GM23248 (cell line): ENCODE measurements around the gene ZNF710. TPM values are rescaled to one million over a fixed set of nuclear protein-coding genes. Genes with fewer than 3 reads are reported as not detected.

ENCODE experiments used
- DNase-seq: peaks from one replicate; pipeline ENCODE4 v3.0.0-alpha.2; 2015
- H2AFZ ChIP-seq: fragments of 200-600 bp; sonication (generic); 2 replicates; pipeline ENCODE4 v1.6.1; 2016; ENCODE audit warnings: antibody characterized with exemption
- H3F3A ChIP-seq: fragments of 200-600 bp; sonication (generic); 2 replicates; pipeline ENCODE4 v1.6.1; 2016; ENCODE audit warnings: mild to moderate bottlenecking, antibody characterized with exemption, mixed run types; ENCODE audit not compliant: insufficient read depth
- H3K27ac ChIP-seq: fragments of 200-600 bp; sonication (generic); 2 replicates; pipeline ENCODE4 v1.5.1; 2016; ENCODE audit warnings: mild to moderate bottlenecking
- H3K27me3 ChIP-seq: fragments of 200-600 bp; sonication (generic); replicated peaks from 2 replicates; pipeline ENCODE4 v1.6.1; 2016; ENCODE audit warnings: mild to moderate bottlenecking; ENCODE audit not compliant: insufficient read depth
- H3K36me3 ChIP-seq: fragments of 200-600 bp; sonication (generic); 2 replicates; pipeline ENCODE4 v1.6.1; 2016; ENCODE audit warnings: low read depth, mild to moderate bottlenecking
- H3K4me1 ChIP-seq: fragments of 200-600 bp; sonication (generic); 2 replicates; pipeline ENCODE4 v1.6.1; 2016; ENCODE audit warnings: mild to moderate bottlenecking; ENCODE audit not compliant: insufficient read depth
- H3K4me2 ChIP-seq: fragments of 200-600 bp; sonication (generic); one replicate; pipeline ENCODE4 v1.6.1; 2016; ENCODE audit warnings: mild to moderate bottlenecking; ENCODE audit not compliant: unreplicated experiment
- H3K4me3 ChIP-seq: fragments of 200-600 bp; sonication (generic); 2 replicates; pipeline ENCODE4 v1.5.1; 2016; ENCODE audit warnings: mild to moderate bottlenecking
- H3K79me2 ChIP-seq: fragments of 200-600 bp; sonication (generic); 2 replicates; pipeline ENCODE4 v1.6.1; 2016; ENCODE audit warnings: mild to moderate bottlenecking; ENCODE audit not compliant: insufficient read depth
- H3K9ac ChIP-seq: fragments of 200-600 bp; sonication (generic); 2 replicates; pipeline ENCODE4 v1.6.1; 2016; ENCODE audit warnings: mild to moderate bottlenecking
- H3K9me2 ChIP-seq: fragments of 200-600 bp; sonication (generic); 2 replicates; pipeline ENCODE4 v1.6.1; 2016; ENCODE audit warnings: mixed run types, mild to moderate bottlenecking, moderate library complexity; ENCODE audit not compliant: insufficient read depth
- H3K9me3 ChIP-seq: fragments of 200-600 bp; sonication (generic); one replicate; pipeline ENCODE4 v1.6.1; 2017; ENCODE audit warnings: low read depth
- H4K20me1 ChIP-seq: fragments of 200-600 bp; sonication (generic); 2 replicates; pipeline ENCODE4 v1.6.0; 2016; ENCODE audit not compliant: insufficient read depth
- EZH2 ChIP-seq: fragments of 200-600 bp; sonication (generic); IDR thresholded peaks from 2 replicates; pipeline ENCODE4 v1.6.1; 2018; ENCODE audit warnings: antibody characterized with exemption, mild to moderate bottlenecking; ENCODE audit not compliant: insufficient read depth, poor library complexity, severe bottlenecking
- EZH2phosphoT487 ChIP-seq: fragments of 200-600 bp; sonication (generic); IDR thresholded peaks from 2 replicates; pipeline ENCODE4 v1.6.1; 2018; ENCODE audit warnings: antibody characterized with exemption, moderate library complexity, mild to moderate bottlenecking, low read depth; ENCODE audit not compliant: insufficient read depth
- WGBS, 2 experiments: methylation state at CpG; one replicate each; pipeline ENCODE4 v1.1.6; 2015 to 2017; ENCODE audit warnings: low lambda C conversion rate in 2 of 2, low coverage in 1 of 2; ENCODE audit errors: missing lambda C conversion rate in 2 of 2; 5-methylcytosine and 5-hydroxymethylcytosine counted together
- in situ Hi-C: fragments of 300-500 bp; cut with MboI; formaldehyde crosslinking; loops from 2 replicates; pipeline ENCODE4 v1.15.0; 2020
- polyA plus RNA-seq: library from polyadenylated mRNA; unstranded; fragments of >200 nt; fragmentation: Nextera tagmentation; extraction: Ambion mirVana; gene quantifications from 2 replicates; pipeline ENCODE4 v1.2.1, GENCODE V29; 2016
- total RNA-seq: library from RNA; depleted of rRNA; stranded (reverse); fragments of >200 nt; shearing (Covaris generic); gene quantifications from 2 replicates; pipeline ENCODE4 v1.2.3, GENCODE V29; 2014

The ZNF710 gene
- total and polyA plus RNA-seq, 2 experiments from 2014 or later = 2.9 to 12.0 TPM

- Histone ChIP-seq H3K4me3 (no peak overlapping the region), H3K36me3 (no peaks in the 10 kb centered on the region), H3K27ac (no peak overlapping the region), H3K9me3 (no peaks in the 10 kb centered on the region), H3K79me2 (peaks cover 94% of the 10 kb centered on the region), H3K4me2 (no peak overlapping the region), H3K4me1 (no peaks in the 10 kb centered on the region), H3K27me3 (no peaks in the 10 kb centered on the region), H4K20me1 (no peaks in the 10 kb centered on the region), H3K9me2 (no peaks in the 10 kb centered on the region), H3F3A (no peaks in the 10 kb centered on the region), H2AFZ (no peak overlapping the region), H3K9ac (no peak overlapping the region)
- in situ Hi-C loops = no loop called here
- TF ChIP-seq EZH2phosphoT487 = no peak
- no peak for TF ChIP-seq EZH2
- no peak for DNase-seq
- 78 to 86% methylated on average over 2 of the region's 2 CpGs for WGBS, 2 experiments
Measured at GRCh38 chr15:90025489-90026033, 24.4 kb downstream of the ZNF710 start.

GRCh38 chr15:90028376-90028944 is 27.3 kb downstream of the ZNF710 start:
- H3K79me2 ChIP-seq = peaks cover 94% of the 10 kb centered on the region
- in situ Hi-C loops = no loop called here
- H2AFZ ChIP-seq = no peak overlapping the region
- H3K4me2 ChIP-seq = no peak overlapping the region
- H3K9me2 ChIP-seq = no peaks in the 10 kb centered on the region
- H3K27me3 ChIP-seq = no peaks in the 10 kb centered on the region
- H3K27ac ChIP-seq = no peak overlapping the region
- no peak overlapping the region for H3K4me3 ChIP-seq
- H4K20me1 ChIP-seq = no peaks in the 10 kb centered on the region
- WGBS, 2 experiments = 73 to 78% methylated on average over 5 of the region's 5 CpGs
- H3F3A ChIP-seq = peaks cover 14% of the 10 kb centered on the region; the same call in 1 of the 2 replicates
- no peaks in the 10 kb centered on the region for H3K36me3 ChIP-seq
- H3K9me3 ChIP-seq = no peaks in the 10 kb centered on the region
- peaks cover 10% of the 10 kb centered on the region for H3K4me1 ChIP-seq
- DNase-seq = no peak
- H3K9ac ChIP-seq = no peak overlapping the region
- no peak for TF ChIP-seq EZH2phosphoT487
- TF ChIP-seq EZH2 = no peak

- Histone ChIP-seq H3K9me3 (no peaks in the 10 kb centered on the region), H3K4me3 (no peak overlapping the region), H3K4me2 (no peak overlapping the region), H3K36me3 (no peaks in the 10 kb centered on the region), H4K20me1 (no peaks in the 10 kb centered on the region), H3K27ac (no peak overlapping the region), H3K9ac (no peak overlapping the region), H2AFZ (no peak overlapping the region), H3K4me1 (peaks cover 12% of the 10 kb centered on the region), H3K79me2 (peaks cover 96% of the 10 kb centered on the region), H3F3A (peaks cover 14% of the 10 kb centered on the region; the same call in 1 of the 2 replicates), H3K27me3 (no peaks in the 10 kb centered on the region), H3K9me2 (no peaks in the 10 kb centered on the region)
- DNase-seq = no peak
- TF ChIP-seq EZH2 = no peak
- TF ChIP-seq EZH2phosphoT487 = no peak
- 97 to 100% methylated on average over 1 of the region's 1 CpG for WGBS, 2 experiments
- in situ Hi-C loops = no loop called here
Measured at GRCh38 chr15:90029024-90029423, 27.9 kb downstream of the ZNF710 start.

GRCh38 chr15:90030376-90030775 is 29.3 kb downstream of the ZNF710 start:
- in situ Hi-C loops = no loop called here
- WGBS, 2 experiments = 65 to 74% methylated on average over 8 of the region's 8 CpGs
- no peaks in the 10 kb centered on the region for H4K20me1 ChIP-seq
- no peak overlapping the region for H3K9ac ChIP-seq
- H3K79me2 ChIP-seq = peaks cover 94% of the 10 kb centered on the region
- TF ChIP-seq EZH2 (no peak), EZH2phosphoT487 (no peak)
- no peaks in the 10 kb centered on the region for H3K36me3 ChIP-seq
- DNase-seq = no peak
- peaks cover 19% of the 10 kb centered on the region for H3K4me1 ChIP-seq
- no peaks in the 10 kb centered on the region for H3K9me3 ChIP-seq
- H3K9me2 ChIP-seq = no peaks in the 10 kb centered on the region
- H3K27ac ChIP-seq = no peak overlapping the region
- no peak overlapping the region for H2AFZ ChIP-seq
- peaks cover 14% of the 10 kb centered on the region; the same call in 1 of the 2 replicates for H3F3A ChIP-seq
- H3K4me3 ChIP-seq = no peak overlapping the region
- H3K27me3 ChIP-seq = no peaks in the 10 kb centered on the region
- H3K4me2 ChIP-seq = no peak overlapping the region
